Panc1 (cell line): ENCODE data around the gene MORN1.

Source experiments
- POLR2AphosphoS5 ChIP-seq: IDR thresholded peaks from 2 replicates; pipeline ENCODE4 v1.6.1; 2012; ENCODE audit warnings: mild to moderate bottlenecking, low read depth, low read length, moderate library complexity
- TCF7L2 ChIP-seq: IDR thresholded peaks from 2 replicates; pipeline ENCODE4 v1.6.1; 2011; ENCODE audit warnings: mild to moderate bottlenecking, low read depth, low read length, inconsistent platforms
- TF ChIP-seq, protein P1 (sequence below): fragments of 450-650 bp; IDR thresholded peaks from 2 replicates; pipeline ENCODE4 v1.5.1; 2017; ENCODE audit warnings: mild to moderate bottlenecking

DNA sequence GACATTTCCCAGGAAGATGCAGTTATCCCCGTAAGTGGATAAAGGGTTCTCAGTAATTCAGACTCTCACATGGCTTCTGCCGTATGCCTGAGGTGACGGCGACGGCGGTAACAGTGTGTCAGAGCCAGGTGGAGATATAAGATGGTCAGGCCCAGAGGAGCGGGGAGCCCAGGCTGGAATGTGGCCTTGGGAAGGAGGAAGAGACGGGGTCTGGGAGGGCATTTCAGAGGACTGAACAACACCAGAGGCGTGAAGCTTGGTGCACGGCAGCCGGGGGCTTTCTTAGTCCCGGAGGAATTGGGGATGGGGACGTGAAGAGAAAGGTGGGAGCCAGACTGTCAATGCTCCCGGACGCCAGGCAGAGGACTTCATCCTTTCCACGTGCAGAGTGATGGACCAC is 1.3 kb upstream of the MORN1 start:
- TF ChIP-seq, protein P1, sequence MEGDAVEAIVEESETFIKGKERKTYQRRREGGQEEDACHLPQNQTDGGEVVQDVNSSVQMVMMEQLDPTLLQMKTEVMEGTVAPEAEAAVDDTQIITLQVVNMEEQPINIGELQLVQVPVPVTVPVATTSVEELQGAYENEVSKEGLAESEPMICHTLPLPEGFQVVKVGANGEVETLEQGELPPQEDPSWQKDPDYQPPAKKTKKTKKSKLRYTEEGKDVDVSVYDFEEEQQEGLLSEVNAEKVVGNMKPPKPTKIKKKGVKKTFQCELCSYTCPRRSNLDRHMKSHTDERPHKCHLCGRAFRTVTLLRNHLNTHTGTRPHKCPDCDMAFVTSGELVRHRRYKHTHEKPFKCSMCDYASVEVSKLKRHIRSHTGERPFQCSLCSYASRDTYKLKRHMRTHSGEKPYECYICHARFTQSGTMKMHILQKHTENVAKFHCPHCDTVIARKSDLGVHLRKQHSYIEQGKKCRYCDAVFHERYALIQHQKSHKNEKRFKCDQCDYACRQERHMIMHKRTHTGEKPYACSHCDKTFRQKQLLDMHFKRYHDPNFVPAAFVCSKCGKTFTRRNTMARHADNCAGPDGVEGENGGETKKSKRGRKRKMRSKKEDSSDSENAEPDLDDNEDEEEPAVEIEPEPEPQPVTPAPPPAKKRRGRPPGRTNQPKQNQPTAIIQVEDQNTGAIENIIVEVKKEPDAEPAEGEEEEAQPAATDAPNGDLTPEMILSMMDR, result no peak
- TF ChIP-seq TCF7L2 (no peak), POLR2AphosphoS5 (no peak)
